H1 (cell line): ENCODE results near the gene SGMS1. TPM values are rescaled to one million over a fixed set of nuclear protein-coding genes. Genes with fewer than 3 reads are reported as not detected.

Source experiments
- CTCF ChIA-PET: fragments of 300-600 bp; sonication (Branson Sonifier 250); formaldehyde crosslinking; loops from one replicate; lab custom pipeline; 2021; ENCODE audit not compliant: partially characterized antibody; lab: Charles Lee
- POLR2A ChIA-PET: fragments of 300-600 bp; sonication (Branson Sonifier 250); formaldehyde crosslinking; loops from one replicate; lab custom pipeline; 2021; ENCODE audit warnings: inconsistent platforms; ENCODE audit not compliant: partially characterized antibody; lab: Charles Lee
- DNase-seq, 2 experiments: peaks; one replicate each; pipeline versions ENCODE4 v3.0.0 to v3.0.0-alpha.2; 2010 to 2022; ENCODE audit warnings: low spot score in 2 of 2, low read depth in 1 of 2, mixed read lengths in 1 of 2
- FAIRE-seq: peaks from 2 replicates; lab custom pipeline; 2011; peaks lifted over from hg19 to GRCh38; lab: Jason Lieb, UNC
- H2AFZ ChIP-seq: 2 replicates; pipeline ENCODE4 v1.8.1; 2012; ENCODE audit warnings: low read length, inconsistent platforms
- H2AK5ac ChIP-seq: 2 replicates; pipeline ENCODE4 v1.6.1; 2013; ENCODE audit warnings: low read depth, low read length
- H2BK120ac ChIP-seq: replicated peaks from 2 replicates; pipeline ENCODE3; 2013; ENCODE audit warnings: low read depth, low read length, inconsistent platforms
- H2BK12ac ChIP-seq: 2 replicates; pipeline ENCODE4 v1.6.1; 2013; ENCODE audit warnings: low read depth, low read length
- H2BK15ac ChIP-seq: 2 replicates; pipeline ENCODE4 v1.6.1; 2013; ENCODE audit warnings: low read length
- H2BK20ac ChIP-seq: 2 replicates; pipeline ENCODE4 v1.6.1; 2013; ENCODE audit warnings: low read length
- H2BK5ac ChIP-seq: 2 replicates; pipeline ENCODE4 v1.6.1; 2013; ENCODE audit warnings: low read depth, low read length
- H3K14ac ChIP-seq: 2 replicates; pipeline ENCODE4 v1.6.1; 2013; ENCODE audit warnings: inconsistent platforms; ENCODE audit not compliant: insufficient read length
- H3K18ac ChIP-seq: 2 replicates; pipeline ENCODE4 v1.6.1; 2013; ENCODE audit warnings: low read length; ENCODE audit errors: extremely low read depth
- H3K23ac ChIP-seq: 2 replicates; pipeline ENCODE4 v1.6.1; 2013; ENCODE audit warnings: inconsistent platforms; ENCODE audit not compliant: insufficient read length
- H3K23me2 ChIP-seq: 2 replicates; pipeline ENCODE4 v1.6.1; 2013; ENCODE audit warnings: low read depth, low read length
- H3K27ac ChIP-seq: 2 replicates; pipeline ENCODE4 v1.6.1; 2011; ENCODE audit warnings: low read depth, low read length, inconsistent platforms
- H3K27me3 ChIP-seq, 4 experiments: replicated peaks in 1 of 4; 1 replicate in 1 of 4; 2 replicates in 3 of 4; pipeline versions ENCODE4 v1.6.1 to v1.8.1; 2011 to 2013; ENCODE audit warnings: low read length in 3 of 4, mild to moderate bottlenecking in 3 of 4, inconsistent platforms in 2 of 4, mixed read lengths in 2 of 4, moderate library complexity in 1 of 4; ENCODE audit not compliant: control insufficient read depth in 3 of 4, insufficient read depth in 3 of 4; ENCODE audit errors: extremely low read depth in 1 of 4
- H3K36me3 ChIP-seq, 4 experiments: 2 replicates each; pipeline versions ENCODE4 v1.6.1 to v1.8.1; 2011 to 2013; ENCODE audit warnings: mild to moderate bottlenecking in 4 of 4, low read length in 3 of 4, moderate library complexity in 2 of 4, control low read depth in 1 of 4, inconsistent platforms in 1 of 4; ENCODE audit not compliant: insufficient read depth in 4 of 4, control insufficient read depth in 2 of 4
- H3K4ac ChIP-seq: replicated peaks from 2 replicates; pipeline ENCODE3; 2013; ENCODE audit warnings: low read length, low read depth, mixed read lengths, inconsistent platforms; ENCODE audit not compliant: insufficient read length
- H3K4me1 ChIP-seq, 4 experiments: replicated peaks in 1 of 4; 1 replicate in 1 of 4; 2 replicates in 3 of 4; pipeline versions ENCODE4 v1.6.1 to v1.8.1; 2011 to 2013; ENCODE audit warnings: low read length in 3 of 4, inconsistent platforms in 2 of 4, mixed read lengths in 1 of 4; ENCODE audit not compliant: insufficient read depth in 4 of 4, control insufficient read depth in 3 of 4
- H3K4me2 ChIP-seq, 2 experiments: 2 replicates each; pipeline versions ENCODE4 v1.6.1 to v1.8.1; 2011 to 2013; ENCODE audit warnings: low read depth in 2 of 2, low read length in 2 of 2, control low read depth in 1 of 2, inconsistent platforms in 1 of 2, mild to moderate bottlenecking in 1 of 2; ENCODE audit not compliant: insufficient read depth in 1 of 2
- H3K4me3 ChIP-seq, 4 experiments: fragments of 200-600, 300-600 bp in 1 of 4; sonication (generic), shearing (Covaris generic), sonication (Bioruptor Twin) in 1 of 4; 2 replicates each; pipeline versions ENCODE4 v1.5.1 to v1.8.1; 2011 to 2016; ENCODE audit warnings: low read length in 4 of 4, low read depth in 3 of 4, control low read depth in 2 of 4, inconsistent platforms in 2 of 4, mild to moderate bottlenecking in 2 of 4, mixed read lengths in 1 of 4, moderate library complexity in 1 of 4; ENCODE audit not compliant: insufficient read depth in 2 of 4; ENCODE audit errors: extremely low read depth in 1 of 4
- H3K56ac ChIP-seq: replicated peaks from 2 replicates; pipeline ENCODE3; 2013; ENCODE audit warnings: low read depth, mild to moderate bottlenecking, mixed read lengths, low read length, inconsistent platforms; ENCODE audit not compliant: insufficient read length
- H3K79me1 ChIP-seq: 2 replicates; pipeline ENCODE4 v1.6.1; 2013; ENCODE audit warnings: low read depth, low read length, control low read depth
- H3K79me2 ChIP-seq, 2 experiments: 2 replicates each; pipeline versions ENCODE4 v1.6.1 to v1.8.1; 2012 to 2013; ENCODE audit warnings: low read length in 2 of 2, mild to moderate bottlenecking in 2 of 2, inconsistent platforms in 1 of 2; ENCODE audit not compliant: insufficient read depth in 2 of 2, control insufficient read depth in 1 of 2
- H3K9ac ChIP-seq, 4 experiments: replicated peaks in 1 of 4; 1 replicate in 1 of 4; 2 replicates in 3 of 4; pipeline versions ENCODE4 v1.6.1 to v1.8.1; 2011 to 2013; ENCODE audit warnings: low read depth in 3 of 4, low read length in 3 of 4, control low read depth in 2 of 4, mild to moderate bottlenecking in 2 of 4, moderate library complexity in 2 of 4, inconsistent platforms in 1 of 4; ENCODE audit errors: extremely low read depth in 1 of 4
- H3K9me3 ChIP-seq, 2 experiments: 2 replicates each; pipeline versions ENCODE4 v1.6.1 to v1.8.1; 2012 to 2013; ENCODE audit warnings: mild to moderate bottlenecking in 2 of 2, moderate library complexity in 2 of 2, control low read depth in 1 of 2, inconsistent platforms in 1 of 2, low read depth in 1 of 2, low read length in 1 of 2, mixed read lengths in 1 of 2; ENCODE audit not compliant: insufficient read depth in 2 of 2
- H4K20me1 ChIP-seq, 2 experiments: replicated peaks in 1 of 2; 2 replicates each; pipeline versions ENCODE3 to v1.8.1; 2011 to 2013; ENCODE audit warnings: inconsistent platforms in 2 of 2, low read length in 2 of 2, mild to moderate bottlenecking in 1 of 2; ENCODE audit not compliant: insufficient read depth in 2 of 2, control insufficient read depth in 1 of 2
- H4K5ac ChIP-seq: 2 replicates; pipeline ENCODE4 v1.6.1; 2013; ENCODE audit warnings: low read length, low read depth, mixed read lengths, inconsistent platforms; ENCODE audit not compliant: insufficient read length
- H4K8ac ChIP-seq: 2 replicates; pipeline ENCODE4 v1.8.0; 2013; ENCODE audit warnings: mild to moderate bottlenecking, moderate library complexity, low read length, inconsistent platforms; ENCODE audit not compliant: insufficient read depth; ENCODE audit errors: extremely low read depth
- H4K91ac ChIP-seq: replicated peaks from 2 replicates; pipeline ENCODE3; 2013; ENCODE audit warnings: low read length, mixed read lengths, inconsistent platforms; ENCODE audit not compliant: insufficient read length
- BCL11A ChIP-seq, 2 experiments: IDR thresholded peaks; one replicate each; pipeline ENCODE4 v1.6.1; 2011; ENCODE audit warnings: low read depth in 2 of 2, low read length in 2 of 2, mild to moderate bottlenecking in 2 of 2
- FOSL1 ChIP-seq: IDR thresholded peaks from 2 replicates; pipeline ENCODE4 v1.6.1; 2011; ENCODE audit warnings: mild to moderate bottlenecking, low read depth, low read length, moderate library complexity; ENCODE audit not compliant: insufficient read depth
- SUZ12 ChIP-seq: fragments of 200-600 bp; sonication (generic); IDR thresholded peaks from 2 replicates; pipeline ENCODE4 v1.6.1; 2012; ENCODE audit warnings: mild to moderate bottlenecking, inconsistent platforms, low read length, moderate library complexity, mixed read lengths
- ZNF274 ChIP-seq: IDR thresholded peaks from 2 replicates; pipeline ENCODE4 v1.7.0; 2012; ENCODE audit warnings: low read length, borderline replicate concordance; ENCODE audit errors: extremely low read depth
- WGBS, 2 experiments: shearing (Covaris generic) in 1 of 2; methylation state at CpG; one replicate each; pipeline versions ENCODE4 v1.1.6 to v1.1.7; 2013 to 2015; ENCODE audit warnings: low lambda C conversion rate in 2 of 2, mixed read lengths in 2 of 2, inconsistent platforms in 1 of 2, low coverage in 1 of 2, missing lambda C conversion rate in 1 of 2; ENCODE audit not compliant: insufficient replicate concordance in 2 of 2, insufficient coverage in 1 of 2, insufficient read length in 1 of 2; ENCODE audit errors: extremely low coverage in 1 of 2, missing lambda C conversion rate in 1 of 2; 5-methylcytosine and 5-hydroxymethylcytosine counted together
- polyA plus RNA-seq, 7 experiments: library from polyadenylated mRNA; depleted of rRNA in 3 of 7; stranded (reverse) in 5 of 7; unstranded in 2 of 7; fragments of >200 nt in 5 of 7; fragments of 200-250 nt in 2 of 7; gene quantifications; 1 replicate in 5 of 7; 2 replicates in 1 of 7; 4 replicates in 1 of 7; pipeline versions ENCODE4 v1.2.1 to v1.2.3, GENCODE V29; 2011 to 2013; ENCODE audit warnings: missing spikeins in 2 of 7, mixed read lengths in 2 of 7
- total RNA-seq: library from RNA; stranded (reverse); fragmentation: NEBNext Ultra II Directional; extraction: Animal tissue kit (Norgen Biotek cat#: 25700); gene quantifications from 2 replicates; pipeline ENCODE4 v1.2.1, GENCODE V29; 2021

The SGMS1 gene
- total and polyA plus RNA-seq, 2 of the 8 experiments (the other 6 are each of a cell fraction or from before 2014, with no cell fraction given), result 6.0 to 15.6 TPM

GRCh38 chr10:50382576-50383023, 241.2 kb downstream of the SGMS1 start:
- Histone ChIP-seq H3K36me3 (no peaks in the 10 kb centered on the region), H3K14ac (no peak overlapping the region)

More at GRCh38 chr10:50382576-50383023, 241.2 kb downstream of the SGMS1 start:
- 84% methylated on average over 4 of the region's 4 CpGs; no CpG with 5 or more reads in 1 of the 2 experiments for WGBS, 2 experiments
- H3K79me1 ChIP-seq, result no peaks in the 10 kb centered on the region
- H3K27me3 ChIP-seq, result no peaks in the 10 kb centered on the region
- H3K4me3 ChIP-seq, result no peak overlapping the region
- H2BK5ac ChIP-seq, result no peak overlapping the region
- DNase-seq, result no peak
- H4K5ac ChIP-seq, result no peak overlapping the region
- H3K23ac ChIP-seq, result no peak overlapping the region
- H2BK120ac ChIP-seq, result no peak overlapping the region
- no peak overlapping the region for H2BK12ac ChIP-seq
- no peak overlapping the region for H2BK15ac ChIP-seq
- H4K20me1 ChIP-seq, result peaks cover 0 to 2% of the 10 kb centered on the region in 2 experiments
- ChIA-PET POLR2A (interaction anchor here (0.8 to 1.3 kb wide), 3 partner anchors 11 to 25 kb away, joined by 3 to 8 read pairs (median 3); no protein-coding TSS in a partner anchor), CTCF (interaction anchor here (0.7 to 1.5 kb wide), 4 partner anchors 13 to 38 kb away, joined by 3 to 6 read pairs (median 4); no protein-coding TSS in a partner anchor)
- H3K23me2 ChIP-seq, result no peaks in the 10 kb centered on the region; the same call in 1 of the 2 replicates
- H3K9me3 ChIP-seq, result no peaks in the 10 kb centered on the region; a peak in 1 of 4 replicates
- no peak overlapping the region for H3K18ac ChIP-seq
- H3K79me2 ChIP-seq, result peaks cover 0 to under 1% of the 10 kb centered on the region in 2 experiments; a peak in 1 of 4 replicates
- no peak overlapping the region for H2AK5ac ChIP-seq
- no peak for FAIRE-seq
- no peak overlapping the region for H4K8ac ChIP-seq
- no peak overlapping the region for H3K4me2 ChIP-seq
- H2BK20ac ChIP-seq, result no peak overlapping the region
- no peak overlapping the region for H3K27ac ChIP-seq
- no peak overlapping the region for H3K4ac ChIP-seq
- no peak overlapping the region for H4K91ac ChIP-seq
- H3K4me1 ChIP-seq, result peaks cover 0 to 4% (median under 1%) of the 10 kb centered on the region in 4 experiments; a peak in 5 of 7 replicates
- no peak overlapping the region for H3K9ac ChIP-seq
- H3K56ac ChIP-seq, result no peak overlapping the region
- H2AFZ ChIP-seq, result no peak overlapping the region
- no peak for TF ChIP-seq BCL11A (IDR thresholded peaks at IDR 0.05; ENCODE audit: low read depth in 2 of 2, low read length in 2 of 2)
- no peak for TF ChIP-seq SUZ12
- no peak for TF ChIP-seq ZNF274
- TF ChIP-seq FOSL1, result no peak
- TF ChIP-seq, all 59 proteins: peak for 0
